Fibroblast of lung (primary cell): ENCODE data around the gene FHAD1.

Experiments
- CTCF ChIP-seq, 2 donors: IDR thresholded peaks in 1 of 2; conservative IDR thresholded peaks in 1 of 2; 1 replicate in 1 of 2; 2 replicates in 1 of 2; pipeline ENCODE4 v1.5.1; 2011 to 2012; ENCODE audit warnings: low read length in 2 of 2, control low read depth in 1 of 2, inconsistent platforms in 1 of 2, low read depth in 1 of 2, mild to moderate bottlenecking in 1 of 2
- EZH2 ChIP-seq: IDR thresholded peaks from 2 replicates; pipeline ENCODE4 v1.5.1; 2012; ENCODE audit warnings: low read length, control low read depth, mild to moderate bottlenecking; ENCODE audit errors: missing control alignments

DNA sequence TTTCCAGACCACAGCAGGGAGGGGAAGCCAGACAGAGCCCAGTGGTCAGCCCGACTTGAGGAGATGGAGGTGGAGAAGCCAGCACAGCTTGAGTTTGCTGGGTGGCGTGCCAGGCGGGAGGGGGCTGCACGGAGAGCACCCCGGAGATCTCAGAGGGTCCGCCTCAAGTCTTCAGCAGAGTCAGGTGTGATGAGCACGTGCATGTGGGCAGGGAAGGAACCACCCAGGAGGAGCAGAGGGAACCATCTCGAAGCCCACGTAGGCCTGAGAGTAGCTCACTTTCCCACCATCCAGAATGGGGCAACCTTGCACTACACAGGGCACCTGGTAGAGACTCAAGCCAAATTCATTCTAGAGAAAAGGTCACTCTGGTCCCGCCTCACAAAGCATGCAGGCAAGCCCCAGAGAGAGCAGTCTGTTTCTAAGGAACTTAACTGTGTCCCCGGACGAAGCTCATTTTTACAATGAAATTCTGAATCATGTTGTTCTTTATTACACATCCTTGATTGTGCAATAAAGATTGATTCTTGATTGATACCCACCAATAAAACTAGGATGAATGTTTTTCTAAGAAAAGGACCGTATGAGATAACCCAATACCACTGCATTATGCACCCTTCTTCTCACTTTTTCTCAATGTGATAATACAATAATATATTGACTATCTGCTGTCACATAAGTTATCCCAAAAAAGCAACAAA lies 64.2 kb downstream of the FHAD1 start:
- TF ChIP-seq CTCF (conservative IDR thresholded peaks at IDR 0.05 in 1 of 2, IDR thresholded peaks at IDR 0.05 in 1 of 2; ENCODE audit: low read depth in 1 of 2, low read length in 2 of 2) (no peak), EZH2 (no peak)
